Bronchial smooth muscle cell (primary cell): ENCODE results near the gene WDTC1. TPM values are rescaled to one million over a fixed set of nuclear protein-coding genes. Genes with fewer than 3 reads are reported as not detected.

ENCODE experiments used
- total RNA-seq: library from RNA; depleted of rRNA; stranded (reverse); fragments of >200 nt; gene quantifications from 2 replicates; pipeline ENCODE4 v1.2.1, GENCODE V29; 2014

Gene WDTC1, protein sequence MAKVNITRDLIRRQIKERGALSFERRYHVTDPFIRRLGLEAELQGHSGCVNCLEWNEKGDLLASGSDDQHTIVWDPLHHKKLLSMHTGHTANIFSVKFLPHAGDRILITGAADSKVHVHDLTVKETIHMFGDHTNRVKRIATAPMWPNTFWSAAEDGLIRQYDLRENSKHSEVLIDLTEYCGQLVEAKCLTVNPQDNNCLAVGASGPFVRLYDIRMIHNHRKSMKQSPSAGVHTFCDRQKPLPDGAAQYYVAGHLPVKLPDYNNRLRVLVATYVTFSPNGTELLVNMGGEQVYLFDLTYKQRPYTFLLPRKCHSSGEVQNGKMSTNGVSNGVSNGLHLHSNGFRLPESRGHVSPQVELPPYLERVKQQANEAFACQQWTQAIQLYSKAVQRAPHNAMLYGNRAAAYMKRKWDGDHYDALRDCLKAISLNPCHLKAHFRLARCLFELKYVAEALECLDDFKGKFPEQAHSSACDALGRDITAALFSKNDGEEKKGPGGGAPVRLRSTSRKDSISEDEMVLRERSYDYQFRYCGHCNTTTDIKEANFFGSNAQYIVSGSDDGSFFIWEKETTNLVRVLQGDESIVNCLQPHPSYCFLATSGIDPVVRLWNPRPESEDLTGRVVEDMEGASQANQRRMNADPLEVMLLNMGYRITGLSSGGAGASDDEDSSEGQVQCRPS
- total RNA-seq: 16.7 and 18.8 TPM in 2 replicates

DNA sequence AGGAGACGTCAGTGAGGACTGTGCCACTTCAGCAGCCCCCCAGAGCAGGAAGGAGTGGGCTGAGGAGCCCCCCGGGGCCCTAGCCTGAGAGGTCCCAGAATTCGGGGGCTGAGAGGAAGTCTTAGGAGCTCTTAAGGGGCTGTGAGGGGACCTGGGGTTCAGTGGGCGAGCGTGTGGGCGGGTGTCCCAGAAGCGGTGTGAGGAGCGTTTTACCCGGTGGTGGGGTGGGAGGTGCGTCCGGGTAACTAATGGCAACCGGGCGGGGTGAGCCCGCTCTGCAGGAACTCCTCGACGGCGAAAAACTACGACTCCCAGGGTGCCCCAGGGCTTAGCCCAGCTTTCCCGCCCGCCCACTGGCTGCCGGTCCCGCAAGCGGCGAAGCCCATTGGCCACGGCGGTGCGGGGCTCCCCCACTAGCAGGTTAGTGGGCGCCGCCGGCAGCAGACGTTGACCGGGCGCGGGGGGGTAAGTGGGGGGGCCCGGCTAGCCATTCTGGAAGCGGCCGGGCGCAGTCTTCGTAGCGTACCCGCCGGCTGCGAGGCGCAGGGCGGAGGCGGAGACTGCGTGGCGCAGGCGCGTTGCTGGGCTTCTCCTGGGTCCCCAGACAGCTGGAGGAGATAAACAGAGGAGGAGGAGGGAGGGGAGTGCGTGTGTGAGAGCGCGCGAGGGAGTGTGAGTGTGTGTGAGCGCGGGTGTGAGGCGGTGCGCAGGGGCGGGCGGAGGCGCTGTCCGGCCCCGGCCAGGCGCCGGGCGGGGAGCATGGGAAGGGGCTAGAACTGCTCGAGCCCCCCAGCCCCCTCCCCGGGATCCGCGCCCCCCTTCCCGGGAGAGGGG lies at the start of gene WDTC1:
TSS of gene WDTC1 (plus strand) at position 584 of the 834 bp plus-strand sequence. CDS start 26,423 bp downstream, outside the sequence.

DNA sequence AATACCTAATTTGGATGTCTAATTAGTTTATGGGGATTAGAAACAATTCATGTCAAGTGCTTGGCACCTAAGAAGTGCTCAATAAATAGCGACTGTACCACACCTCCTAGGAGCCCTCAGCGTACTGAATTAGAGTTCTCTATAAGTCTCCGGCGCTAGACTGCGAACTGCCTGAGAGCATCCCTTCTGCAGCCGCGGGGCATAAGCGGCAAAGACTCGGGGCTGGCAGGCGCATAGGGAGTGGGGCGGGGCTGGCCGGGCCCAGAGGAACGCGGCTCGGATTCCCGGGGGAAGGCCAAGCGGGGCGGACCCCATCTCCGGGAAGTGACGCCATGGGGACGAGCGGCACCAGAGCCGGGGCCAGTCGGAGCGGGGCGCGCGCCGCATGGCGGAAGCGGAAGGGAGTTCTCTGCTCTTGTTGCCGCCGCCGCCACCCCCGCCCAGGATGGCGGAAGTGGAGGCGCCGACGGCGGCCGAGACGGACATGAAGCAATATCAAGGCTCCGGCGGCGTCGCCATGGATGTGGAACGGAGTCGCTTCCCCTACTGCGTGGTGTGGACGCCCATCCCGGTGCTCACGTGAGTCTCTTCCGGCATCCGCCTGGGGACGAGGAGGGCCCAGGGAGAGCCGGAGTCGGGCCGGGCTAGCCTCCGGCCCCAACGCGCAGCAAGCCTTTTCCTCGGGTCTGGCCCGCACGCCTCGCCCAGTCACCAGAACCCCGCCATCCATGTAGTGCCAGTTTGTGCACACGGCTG lies 87.6 kb downstream of the WDTC1 start, which contains the start of gene TMEM222:
TSS of gene TMEM222 (plus strand) at position 351 of the 756 bp plus-strand sequence. CDS start at position 386, 35 bp downstream.

DNA sequence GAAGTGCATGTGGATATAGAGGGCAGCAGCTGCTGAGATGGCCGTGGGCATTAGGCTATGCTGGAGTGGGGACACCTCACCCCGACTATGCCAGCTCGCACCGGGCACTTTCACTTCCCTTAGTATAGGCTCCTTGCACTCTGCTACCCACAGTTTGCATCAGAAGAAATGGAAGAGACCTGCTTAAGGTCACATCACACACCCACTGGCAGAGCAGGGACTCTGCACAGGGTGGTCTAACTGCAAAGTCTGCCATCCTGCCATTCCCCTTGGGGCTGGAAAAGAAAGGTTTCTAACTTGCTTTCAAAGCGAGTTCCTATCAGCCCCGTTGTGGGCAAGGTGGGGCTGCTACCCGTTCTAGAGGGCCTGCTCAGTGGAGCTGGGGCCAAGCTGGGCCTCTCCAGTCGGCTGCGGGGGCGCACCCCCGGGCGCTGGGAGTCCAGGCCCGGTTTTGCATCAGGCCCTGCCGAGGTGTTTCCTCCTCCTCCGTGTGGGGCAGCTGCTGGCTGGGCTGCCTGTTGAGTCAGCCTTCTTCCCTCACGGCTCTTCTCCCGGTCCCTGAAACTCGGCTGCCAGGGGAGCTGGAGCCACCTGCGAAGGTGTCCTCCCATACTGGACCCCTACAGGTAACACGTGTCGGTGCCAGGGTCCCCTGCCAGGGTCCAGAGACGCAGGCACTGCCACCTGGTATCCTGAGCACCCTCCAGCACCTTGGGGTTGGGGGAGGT lies 107.3 kb downstream of the WDTC1 start, which contains the start of gene SYTL1:
TSS of gene SYTL1 (plus strand) at position 498 of the 728 bp plus-strand sequence. CDS start 3,313 bp downstream, outside the sequence.

Other genes starting within 250 kb of the WDTC1 start
- 3.9 and 38.0 TPM in 2 replicates for gene TRNP1, start 240.9 kb upstream of the WDTC1 start, total RNA-seq
- 0.77 and 1.7 TPM in 2 replicates for gene TENT5B, start 221.8 kb upstream of the WDTC1 start, total RNA-seq
- 4.4 and 4.6 TPM in 2 replicates for gene SLC9A1, start 79.5 kb upstream of the WDTC1 start, total RNA-seq
- gene TMEM222, start 87.5 kb downstream of the WDTC1 start, total RNA-seq: 22.3 and 23.3 TPM in 2 replicates
- 0.32 TPM in 1 of 2 replicates, not detected in the other for gene SYTL1, start 107.4 kb downstream of the WDTC1 start, total RNA-seq
- gene MAP3K6, start 132.3 kb downstream of the WDTC1 start, total RNA-seq: 15.0 and 15.8 TPM in 2 replicates
- gene FCN3, start 140.2 kb downstream of the WDTC1 start, total RNA-seq: not detected in 2 replicates
- gene CD164L2, start 148.7 kb downstream of the WDTC1 start, total RNA-seq: not detected in 2 replicates
- gene GPR3, start 158.0 kb downstream of the WDTC1 start, total RNA-seq: 0.09 and 0.16 TPM in 2 replicates